ENCODE data around the gene EVI2B. TPM values are rescaled to one million over a fixed set of nuclear protein-coding genes. Genes with fewer than 3 reads are reported as not detected.
"Not testable (repeated sequence)": the region's sequence is repeated elsewhere in the genome, so short reads cannot be mapped to it uniquely, and the experiment has no call there.

Gene EVI2B
- polyA plus RNA-seq, 2 of the 4 experiments (the other 2 are of a cell fraction), result 0.04 TPM; not detected in 1

DNA sequence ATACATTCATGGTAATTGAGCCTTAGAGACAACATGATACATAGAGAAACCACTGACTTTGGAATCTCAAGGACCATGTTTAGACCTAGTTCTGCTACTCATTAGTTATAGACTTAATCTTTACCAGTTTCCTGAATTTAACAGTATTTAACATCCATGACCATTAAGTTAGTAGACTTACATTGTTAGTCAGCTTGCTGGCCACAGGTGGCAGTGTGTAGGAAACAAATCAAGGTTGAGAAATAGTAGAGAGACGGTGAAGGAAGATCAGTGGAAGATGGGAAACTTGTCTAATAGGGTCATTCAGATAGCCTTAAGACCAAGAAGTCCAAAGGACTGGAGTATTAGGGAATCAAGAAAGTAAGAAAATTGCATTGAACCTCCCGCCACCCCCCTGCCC lies 47.8 kb downstream of the EVI2B start:
- 85% methylated on average over 2 of the region's 2 CpGs for WGBS (ENCODE audit: missing lambda C conversion rate)
- DNase-seq (ENCODE audit: low read depth in 1 of 2, low spot score in 1 of 2), result peak in 1 of 2 experiments; percentile 25
- CTCF ChIA-PET, result interaction anchor here (1.3 kb wide), 1 partner anchor 28 kb away, joined by 3 read pairs; no protein-coding TSS in a partner anchor

DNA sequence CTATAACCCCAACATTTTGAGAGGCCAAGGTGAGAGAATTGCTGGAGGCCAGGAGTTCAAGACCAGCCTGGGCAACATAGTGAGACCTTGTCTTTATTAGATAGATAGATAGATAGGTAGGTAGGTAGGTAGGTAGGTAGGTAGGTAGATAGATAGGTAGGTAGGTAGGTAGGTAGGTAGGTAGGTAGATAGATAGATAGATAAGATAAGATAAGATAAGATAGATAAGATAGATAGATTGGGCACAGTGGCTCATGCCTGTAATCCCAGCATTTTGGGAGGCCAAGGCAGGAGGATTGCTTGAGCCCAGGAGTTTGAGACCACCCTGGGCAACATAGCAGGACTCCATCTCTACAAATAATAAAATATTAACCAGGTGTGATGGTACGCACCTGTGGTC lies 50.9 kb downstream of the EVI2B start:
- FAIRE-seq; H3K4me3 ChIP-seq; POLR2A ChIA-PET; H3K4me1 ChIP-seq; DNase-seq (ENCODE audit: low read depth in 1 of 2, low spot score in 1 of 2); ATAC-seq; H3K9me3 ChIP-seq; H3K4me2 ChIP-seq; H3K27ac ChIP-seq: not testable (repeated sequence)
- CTCF ChIA-PET, result interaction anchor here (1.4 kb wide), 1 partner anchor 66 kb away, joined by 5 read pairs; no protein-coding TSS in a partner anchor
- 100% methylated on average over 1 of the region's 1 CpG for WGBS (ENCODE audit: missing lambda C conversion rate)

More for the DNA sequence above, 47.8 kb downstream of the EVI2B start:
- TF ChIP-seq, protein P1, sequence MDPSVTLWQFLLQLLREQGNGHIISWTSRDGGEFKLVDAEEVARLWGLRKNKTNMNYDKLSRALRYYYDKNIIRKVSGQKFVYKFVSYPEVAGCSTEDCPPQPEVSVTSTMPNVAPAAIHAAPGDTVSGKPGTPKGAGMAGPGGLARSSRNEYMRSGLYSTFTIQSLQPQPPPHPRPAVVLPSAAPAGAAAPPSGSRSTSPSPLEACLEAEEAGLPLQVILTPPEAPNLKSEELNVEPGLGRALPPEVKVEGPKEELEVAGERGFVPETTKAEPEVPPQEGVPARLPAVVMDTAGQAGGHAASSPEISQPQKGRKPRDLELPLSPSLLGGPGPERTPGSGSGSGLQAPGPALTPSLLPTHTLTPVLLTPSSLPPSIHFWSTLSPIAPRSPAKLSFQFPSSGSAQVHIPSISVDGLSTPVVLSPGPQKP (IDR thresholded peaks at IDR 0.05; ENCODE audit: low read depth, low read length), result no peak
- TF ChIP-seq BHLHE40 (IDR thresholded peaks at IDR 0.05; ENCODE audit: low read depth, low read length) (no peak), ZNF302 (CRISPR knock-in tag; IDR thresholded peaks at IDR 0.05) (no peak), MAZ (IDR thresholded peaks at IDR 0.05; ENCODE audit: borderline replicate concordance, low read depth, low read length) (no peak), SREBF2 (IDR thresholded peaks at IDR 0.05) (no peak), RAD21 (conservative IDR thresholded peaks at IDR 0.05 in 1 of 2, IDR thresholded peaks at IDR 0.05 in 1 of 2) (peak in 1 of 2 experiments; percentile 23; a peak in 2 of 5 replicates), CEBPB (IDR thresholded peaks at IDR 0.05) (peak in 1 of 2 experiments; percentile 56; a peak in 2 of 4 replicates), HOXB13 (CRISPR knock-in tag; IDR thresholded peaks at IDR 0.05; ENCODE audit: low read depth) (no peak), HEYL (CRISPR knock-in tag; IDR thresholded peaks at IDR 0.05) (no peak)
- TF ChIP-seq, protein P2, sequence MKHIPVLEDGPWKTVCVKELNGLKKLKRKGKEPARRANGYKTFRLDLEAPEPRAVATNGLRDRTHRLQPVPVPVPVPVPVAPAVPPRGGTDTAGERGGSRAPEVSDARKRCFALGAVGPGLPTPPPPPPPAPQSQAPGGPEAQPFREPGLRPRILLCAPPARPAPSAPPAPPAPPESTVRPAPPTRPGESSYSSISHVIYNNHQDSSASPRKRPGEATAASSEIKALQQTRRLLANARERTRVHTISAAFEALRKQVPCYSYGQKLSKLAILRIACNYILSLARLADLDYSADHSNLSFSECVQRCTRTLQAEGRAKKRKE (CRISPR knock-in tag; IDR thresholded peaks at IDR 0.05; ENCODE audit: low read depth), result no peak
- TF ChIP-seq, protein P3, sequence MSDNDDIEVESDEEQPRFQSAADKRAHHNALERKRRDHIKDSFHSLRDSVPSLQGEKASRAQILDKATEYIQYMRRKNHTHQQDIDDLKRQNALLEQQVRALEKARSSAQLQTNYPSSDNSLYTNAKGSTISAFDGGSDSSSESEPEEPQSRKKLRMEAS (IDR thresholded peaks at IDR 0.05), result no peak
- TF ChIP-seq, protein P4, sequence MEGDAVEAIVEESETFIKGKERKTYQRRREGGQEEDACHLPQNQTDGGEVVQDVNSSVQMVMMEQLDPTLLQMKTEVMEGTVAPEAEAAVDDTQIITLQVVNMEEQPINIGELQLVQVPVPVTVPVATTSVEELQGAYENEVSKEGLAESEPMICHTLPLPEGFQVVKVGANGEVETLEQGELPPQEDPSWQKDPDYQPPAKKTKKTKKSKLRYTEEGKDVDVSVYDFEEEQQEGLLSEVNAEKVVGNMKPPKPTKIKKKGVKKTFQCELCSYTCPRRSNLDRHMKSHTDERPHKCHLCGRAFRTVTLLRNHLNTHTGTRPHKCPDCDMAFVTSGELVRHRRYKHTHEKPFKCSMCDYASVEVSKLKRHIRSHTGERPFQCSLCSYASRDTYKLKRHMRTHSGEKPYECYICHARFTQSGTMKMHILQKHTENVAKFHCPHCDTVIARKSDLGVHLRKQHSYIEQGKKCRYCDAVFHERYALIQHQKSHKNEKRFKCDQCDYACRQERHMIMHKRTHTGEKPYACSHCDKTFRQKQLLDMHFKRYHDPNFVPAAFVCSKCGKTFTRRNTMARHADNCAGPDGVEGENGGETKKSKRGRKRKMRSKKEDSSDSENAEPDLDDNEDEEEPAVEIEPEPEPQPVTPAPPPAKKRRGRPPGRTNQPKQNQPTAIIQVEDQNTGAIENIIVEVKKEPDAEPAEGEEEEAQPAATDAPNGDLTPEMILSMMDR (IDR thresholded peaks at IDR 0.05), result peak; percentile 37
- TF ChIP-seq, protein P5, sequence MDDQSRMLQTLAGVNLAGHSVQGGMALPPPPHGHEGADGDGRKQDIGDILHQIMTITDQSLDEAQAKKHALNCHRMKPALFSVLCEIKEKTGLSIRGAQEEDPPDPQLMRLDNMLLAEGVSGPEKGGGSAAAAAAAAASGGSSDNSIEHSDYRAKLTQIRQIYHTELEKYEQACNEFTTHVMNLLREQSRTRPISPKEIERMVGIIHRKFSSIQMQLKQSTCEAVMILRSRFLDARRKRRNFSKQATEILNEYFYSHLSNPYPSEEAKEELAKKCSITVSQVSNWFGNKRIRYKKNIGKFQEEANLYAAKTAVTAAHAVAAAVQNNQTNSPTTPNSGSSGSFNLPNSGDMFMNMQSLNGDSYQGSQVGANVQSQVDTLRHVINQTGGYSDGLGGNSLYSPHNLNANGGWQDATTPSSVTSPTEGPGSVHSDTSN (IDR thresholded peaks at IDR 0.05), result no peak
- Histone ChIP-seq H3K4me2 (no peak overlapping the region), H3K27ac (no peak overlapping the region), H3K4me1 (peaks cover 32% of the 10 kb centered on the region), H3K9me3 (no peaks in the 10 kb centered on the region), H3K4me3 (no peak overlapping the region)
- POLR2A ChIA-PET, result no interaction called here
- ATAC-seq (0 out of 6 replicates have a peak, but pooled peaks of 1 of the 2 experiments have one; percentile 48), FAIRE-seq (peak; percentile 76)

DNA sequence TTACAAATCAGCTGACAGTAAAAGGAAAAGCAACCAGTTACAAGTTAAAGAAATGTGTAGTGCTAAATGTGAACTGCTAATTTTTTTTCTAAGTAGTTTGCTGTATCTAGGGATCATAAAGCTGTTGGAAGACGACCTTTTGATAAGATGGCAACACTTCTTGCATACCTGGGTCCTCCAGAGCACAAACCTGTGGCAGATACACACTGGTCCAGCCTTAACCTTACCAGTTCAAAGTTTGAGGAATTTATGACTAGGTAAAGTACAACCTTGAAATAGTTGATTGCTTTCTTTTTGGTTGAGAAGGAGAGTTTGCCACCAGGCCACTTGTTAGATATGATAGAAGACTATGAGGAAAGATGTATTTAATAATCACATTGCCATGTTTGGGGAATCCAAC lies 52.3 kb downstream of the EVI2B start:
- Histone ChIP-seq H3K4me2 (no peak overlapping the region), H3K4me1 (no peaks in the 10 kb centered on the region), H3K4me3 (no peak overlapping the region), H3K9me3 (no peaks in the 10 kb centered on the region), H3K27ac (no peak overlapping the region)
- DNase-seq (ENCODE audit: low read depth in 1 of 2, low spot score in 1 of 2) (no peak), FAIRE-seq (peak; percentile 79), ATAC-seq (no peak)
- ChIA-PET POLR2A (no interaction called here), CTCF (interaction anchor here (0.6 to 1.2 kb wide), 4 partner anchors 27 to 167 kb away, joined by 4 read pairs; partner anchors contain the start of gene NF1)
- TF ChIP-seq ZSCAN20 (CRISPR knock-in tag; IDR thresholded peaks at IDR 0.05) (no peak), ZFP36 (IDR thresholded peaks at IDR 0.05; ENCODE audit: borderline replicate concordance, partially characterized antibody) (no peak), NFE2L2 (conservative IDR thresholded peaks at IDR 0.05; ENCODE audit: low read length) (no peak), RNF2 (IDR thresholded peaks at IDR 0.05; ENCODE audit: borderline replicate concordance, low read depth) (no peak), MAZ (IDR thresholded peaks at IDR 0.05; ENCODE audit: borderline replicate concordance, low read depth, low read length) (no peak), SMC3 (IDR thresholded peaks at IDR 0.05) (no peak), CEBPB (IDR thresholded peaks at IDR 0.05) (no peak), ZNF302 (CRISPR knock-in tag; IDR thresholded peaks at IDR 0.05) (no peak)
- TF ChIP-seq, protein P3 (IDR thresholded peaks at IDR 0.05), result no peak
- TF ChIP-seq, protein P4 (IDR thresholded peaks at IDR 0.05), result no peak
- 62% methylated on average over 1 of the region's 1 CpG for WGBS (ENCODE audit: missing lambda C conversion rate)
